Tibial nerve (tissue), 4 donors: ENCODE results near the gene MYH7.
"Not testable (repeated sequence)": the region's sequence is repeated elsewhere in the genome, so short reads cannot be mapped to it uniquely, and the experiment has no call there.

ENCODE experiments used
- EP300 ChIP-seq, 2 donors: sonication (generic); formaldehyde crosslinking; IDR thresholded peaks; one replicate each; pipeline ENCODE4 v1.6.1; 2017; ENCODE audit warnings: antibody characterized with exemption in 2 of 2, mild to moderate bottlenecking in 1 of 2
- POLR2A ChIP-seq, 2 donors: fragments of 450-650 bp; IDR thresholded peaks; one replicate each; pipeline ENCODE4 v1.6.1; 2017; ENCODE audit warnings: antibody characterized with exemption in 2 of 2, mild to moderate bottlenecking in 2 of 2, moderate library complexity in 2 of 2
- TF ChIP-seq, protein P1 (sequence below), 5 experiments: fragments of 200-600 bp in 3 of 5; fragments of 450-650 bp in 2 of 5; sonication (generic) in 3 of 5; IDR thresholded peaks; one replicate each; pipeline ENCODE4 v1.5.1; 2016 to 2019; ENCODE audit warnings: antibody characterized with exemption in 5 of 5, mild to moderate bottlenecking in 3 of 5, moderate library complexity in 2 of 5

GRCh38 chr14:23417269-23417668, 18.2 kb downstream of the MYH7 start:
- TF ChIP-seq, protein P1, sequence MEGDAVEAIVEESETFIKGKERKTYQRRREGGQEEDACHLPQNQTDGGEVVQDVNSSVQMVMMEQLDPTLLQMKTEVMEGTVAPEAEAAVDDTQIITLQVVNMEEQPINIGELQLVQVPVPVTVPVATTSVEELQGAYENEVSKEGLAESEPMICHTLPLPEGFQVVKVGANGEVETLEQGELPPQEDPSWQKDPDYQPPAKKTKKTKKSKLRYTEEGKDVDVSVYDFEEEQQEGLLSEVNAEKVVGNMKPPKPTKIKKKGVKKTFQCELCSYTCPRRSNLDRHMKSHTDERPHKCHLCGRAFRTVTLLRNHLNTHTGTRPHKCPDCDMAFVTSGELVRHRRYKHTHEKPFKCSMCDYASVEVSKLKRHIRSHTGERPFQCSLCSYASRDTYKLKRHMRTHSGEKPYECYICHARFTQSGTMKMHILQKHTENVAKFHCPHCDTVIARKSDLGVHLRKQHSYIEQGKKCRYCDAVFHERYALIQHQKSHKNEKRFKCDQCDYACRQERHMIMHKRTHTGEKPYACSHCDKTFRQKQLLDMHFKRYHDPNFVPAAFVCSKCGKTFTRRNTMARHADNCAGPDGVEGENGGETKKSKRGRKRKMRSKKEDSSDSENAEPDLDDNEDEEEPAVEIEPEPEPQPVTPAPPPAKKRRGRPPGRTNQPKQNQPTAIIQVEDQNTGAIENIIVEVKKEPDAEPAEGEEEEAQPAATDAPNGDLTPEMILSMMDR (IDR thresholded peaks at IDR 0.05), result not testable (repeated sequence)
- TF ChIP-seq EP300, POLR2A (IDR thresholded peaks at IDR 0.05): not testable (repeated sequence)
